ENCODE data around the gene FAM13C.

Gene FAM13C

DNA sequence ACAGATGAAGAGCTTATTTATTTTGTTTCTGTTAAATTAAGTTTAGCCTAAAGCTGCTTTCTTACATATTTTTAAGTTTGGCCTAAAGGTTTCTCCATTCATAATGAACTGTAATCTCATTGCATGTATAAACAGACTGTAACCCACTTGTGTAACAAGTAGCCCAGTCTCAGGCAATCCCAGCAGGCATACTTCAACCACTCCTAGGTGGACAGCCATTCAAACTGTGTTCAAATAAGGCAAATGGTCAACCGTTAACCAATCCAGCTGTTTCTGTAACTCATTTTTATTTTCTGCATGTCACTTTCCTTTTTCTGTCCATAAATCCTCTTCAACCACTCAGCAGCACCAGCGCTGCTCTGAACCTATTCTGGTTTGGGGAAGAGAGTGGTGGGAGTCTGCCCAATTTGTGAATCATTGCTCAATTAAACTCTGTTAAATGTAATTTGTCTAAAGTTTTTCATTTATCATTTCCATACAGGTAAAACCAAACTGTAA, 150.0 kb downstream of the FAM13C start:
- no peak for DNase-seq (ENCODE audit: low spot score)
- TF ChIP-seq, protein P1, sequence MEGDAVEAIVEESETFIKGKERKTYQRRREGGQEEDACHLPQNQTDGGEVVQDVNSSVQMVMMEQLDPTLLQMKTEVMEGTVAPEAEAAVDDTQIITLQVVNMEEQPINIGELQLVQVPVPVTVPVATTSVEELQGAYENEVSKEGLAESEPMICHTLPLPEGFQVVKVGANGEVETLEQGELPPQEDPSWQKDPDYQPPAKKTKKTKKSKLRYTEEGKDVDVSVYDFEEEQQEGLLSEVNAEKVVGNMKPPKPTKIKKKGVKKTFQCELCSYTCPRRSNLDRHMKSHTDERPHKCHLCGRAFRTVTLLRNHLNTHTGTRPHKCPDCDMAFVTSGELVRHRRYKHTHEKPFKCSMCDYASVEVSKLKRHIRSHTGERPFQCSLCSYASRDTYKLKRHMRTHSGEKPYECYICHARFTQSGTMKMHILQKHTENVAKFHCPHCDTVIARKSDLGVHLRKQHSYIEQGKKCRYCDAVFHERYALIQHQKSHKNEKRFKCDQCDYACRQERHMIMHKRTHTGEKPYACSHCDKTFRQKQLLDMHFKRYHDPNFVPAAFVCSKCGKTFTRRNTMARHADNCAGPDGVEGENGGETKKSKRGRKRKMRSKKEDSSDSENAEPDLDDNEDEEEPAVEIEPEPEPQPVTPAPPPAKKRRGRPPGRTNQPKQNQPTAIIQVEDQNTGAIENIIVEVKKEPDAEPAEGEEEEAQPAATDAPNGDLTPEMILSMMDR (IDR thresholded peaks at IDR 0.05; ENCODE audit: extremely low read depth, missing control alignments), result no peak

DNA sequence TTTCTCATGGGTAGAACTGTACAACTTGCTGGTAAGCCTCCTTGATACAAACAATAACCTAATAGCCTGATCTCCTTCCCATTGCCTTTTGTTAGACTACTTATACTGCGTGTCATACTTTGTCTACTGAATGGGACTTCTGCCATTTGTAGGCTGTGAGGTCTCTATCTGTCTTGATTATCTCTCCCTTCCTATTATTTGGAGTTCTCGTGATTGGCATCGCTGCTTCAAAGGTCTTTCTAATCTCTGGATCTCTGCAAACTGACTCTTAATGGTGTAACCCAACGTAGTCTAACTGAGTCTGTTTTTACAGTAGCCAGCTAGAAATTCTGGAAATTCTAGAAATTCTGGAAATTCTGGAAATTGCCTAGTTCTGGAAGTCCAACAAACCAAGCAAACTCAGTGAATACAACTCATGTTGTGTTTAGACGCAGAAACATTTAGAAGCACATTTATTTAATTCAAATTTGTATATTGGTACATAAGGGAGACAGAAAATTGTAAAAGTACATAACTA, 156.1 kb downstream of the FAM13C start:
- TF ChIP-seq, protein P1 (IDR thresholded peaks at IDR 0.05; ENCODE audit: extremely low read depth, missing control alignments), result no peak
- DNase-seq (ENCODE audit: low spot score), result no peak
